VCaP (cell line): ENCODE data around the gene DCAF7.
A peak's percentile ranks its signal among the peaks of the same experiment; 100 is the strongest.

Source experiments
- H3K27ac ChIP-seq: fragments of 450-650 bp; 2 replicates; pipeline ENCODE4 v1.5.1; 2017
- TF ChIP-seq, protein P1 (sequence below): fragments of 450-650 bp; conservative IDR thresholded peaks from 2 replicates; pipeline ENCODE4 v1.5.1; 2017; ENCODE audit warnings: mild to moderate bottlenecking, moderate library complexity

The DCAF7 gene, protein sequence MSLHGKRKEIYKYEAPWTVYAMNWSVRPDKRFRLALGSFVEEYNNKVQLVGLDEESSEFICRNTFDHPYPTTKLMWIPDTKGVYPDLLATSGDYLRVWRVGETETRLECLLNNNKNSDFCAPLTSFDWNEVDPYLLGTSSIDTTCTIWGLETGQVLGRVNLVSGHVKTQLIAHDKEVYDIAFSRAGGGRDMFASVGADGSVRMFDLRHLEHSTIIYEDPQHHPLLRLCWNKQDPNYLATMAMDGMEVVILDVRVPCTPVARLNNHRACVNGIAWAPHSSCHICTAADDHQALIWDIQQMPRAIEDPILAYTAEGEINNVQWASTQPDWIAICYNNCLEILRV

GRCh38 chr17:63549946-63550816 lies at the start of gene DCAF7:
DCAF7 (plus strand) TSS chr17:63550477; CDS start chr17:63550678, 201 bp downstream.
- peak within 1 kb of the TSS; percentile 96 for H3K27ac ChIP-seq
- TF ChIP-seq, protein P1, sequence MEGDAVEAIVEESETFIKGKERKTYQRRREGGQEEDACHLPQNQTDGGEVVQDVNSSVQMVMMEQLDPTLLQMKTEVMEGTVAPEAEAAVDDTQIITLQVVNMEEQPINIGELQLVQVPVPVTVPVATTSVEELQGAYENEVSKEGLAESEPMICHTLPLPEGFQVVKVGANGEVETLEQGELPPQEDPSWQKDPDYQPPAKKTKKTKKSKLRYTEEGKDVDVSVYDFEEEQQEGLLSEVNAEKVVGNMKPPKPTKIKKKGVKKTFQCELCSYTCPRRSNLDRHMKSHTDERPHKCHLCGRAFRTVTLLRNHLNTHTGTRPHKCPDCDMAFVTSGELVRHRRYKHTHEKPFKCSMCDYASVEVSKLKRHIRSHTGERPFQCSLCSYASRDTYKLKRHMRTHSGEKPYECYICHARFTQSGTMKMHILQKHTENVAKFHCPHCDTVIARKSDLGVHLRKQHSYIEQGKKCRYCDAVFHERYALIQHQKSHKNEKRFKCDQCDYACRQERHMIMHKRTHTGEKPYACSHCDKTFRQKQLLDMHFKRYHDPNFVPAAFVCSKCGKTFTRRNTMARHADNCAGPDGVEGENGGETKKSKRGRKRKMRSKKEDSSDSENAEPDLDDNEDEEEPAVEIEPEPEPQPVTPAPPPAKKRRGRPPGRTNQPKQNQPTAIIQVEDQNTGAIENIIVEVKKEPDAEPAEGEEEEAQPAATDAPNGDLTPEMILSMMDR, result no peak

GRCh38 chr17:63500543-63501390 lies 49.5 kb upstream of the DCAF7 start:
- TF ChIP-seq, protein P1, result no peak
- peak overlapping the region; percentile 99; the same call in 1 of the 2 replicates for H3K27ac ChIP-seq

DNA sequence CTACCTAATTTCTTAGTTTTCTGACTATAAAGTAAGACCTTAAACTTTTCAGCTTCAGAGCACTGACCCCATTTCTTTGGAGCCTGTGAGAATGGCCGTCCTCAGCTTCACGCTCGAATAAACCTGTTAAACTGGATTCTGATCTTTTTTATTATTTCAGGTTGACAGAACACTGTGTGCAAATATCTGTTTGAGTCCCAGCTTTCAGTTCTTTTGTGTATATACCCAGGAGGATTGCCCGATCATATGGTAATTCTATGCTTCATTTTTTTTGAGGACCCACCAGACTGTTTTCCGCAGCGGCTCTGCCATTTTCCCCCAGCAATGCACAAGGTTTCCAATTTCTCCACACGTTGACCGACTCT lies 47.0 kb upstream of the DCAF7 start:
- H3K27ac ChIP-seq, result peak overlapping the region; percentile 99
- TF ChIP-seq, protein P1, result no peak

DNA sequence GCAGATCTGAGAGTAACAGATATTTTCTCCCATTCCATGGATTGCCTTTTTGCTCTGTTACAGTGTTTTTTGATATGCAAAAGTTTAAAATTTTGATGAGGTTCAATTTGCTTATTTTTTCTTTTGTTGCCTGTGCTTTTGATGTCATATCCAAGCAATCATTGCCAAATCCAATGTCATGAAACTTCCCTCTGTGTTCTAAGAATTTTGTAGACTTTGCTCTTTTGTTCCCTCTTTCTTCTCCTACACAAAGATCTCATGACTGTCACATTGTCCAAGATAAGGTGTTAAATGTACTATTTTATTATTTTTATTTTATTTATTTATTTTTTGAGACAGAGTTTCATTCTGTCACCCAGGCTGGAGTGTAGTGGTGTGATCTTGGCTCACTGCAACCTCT lies 46.0 kb upstream of the DCAF7 start:
- peak overlapping the region; percentile 99 for H3K27ac ChIP-seq
- TF ChIP-seq, protein P1, result no peak

- H3K27ac ChIP-seq, result peak overlapping the region; percentile 99
- TF ChIP-seq, protein P1, result no peak
Measured at GRCh38 chr17:63505341-63505740, 44.9 kb upstream of the DCAF7 start.

DNA sequence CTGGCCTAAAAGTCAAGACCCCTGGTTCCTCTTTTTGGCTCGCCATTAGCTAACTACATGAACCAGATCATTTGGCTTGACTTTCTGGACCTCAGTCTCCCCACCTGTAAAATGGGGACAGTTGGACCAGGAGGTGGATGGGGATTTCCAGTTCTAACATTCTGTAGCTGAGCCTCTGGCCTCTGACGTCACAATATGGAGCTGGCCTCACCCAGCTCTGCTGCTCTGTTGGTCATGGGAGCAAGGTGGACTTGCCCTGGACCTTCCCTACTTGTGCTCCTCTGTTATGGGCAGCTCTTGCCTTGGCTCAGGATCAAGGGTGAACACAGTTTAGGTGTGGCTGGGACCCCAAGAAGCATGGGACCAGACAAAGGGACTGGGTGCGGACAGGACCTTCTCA lies 43.6 kb upstream of the DCAF7 start:
- H3K27ac ChIP-seq, result no peak overlapping the region; the same call in 1 of the 2 replicates
- TF ChIP-seq, protein P1, result no peak
